ENCODE measurements around the gene TRAF1.

- TF ChIP-seq POLR2AphosphoS5 (IDR thresholded peaks at IDR 0.05) (no peak), CTCF (IDR thresholded peaks at IDR 0.05) (no peak)
Measured at GRCh38 chr9:120915854-120916470, 10.6 kb downstream of the TRAF1 start.

All from breast epithelium (tissue), 3 donors.